CD4-positive, alpha-beta T cell treated with Interleukin-17A for 1 hour (primary cell): ENCODE measurements around the gene APOB.

Experiments
- DNase-seq: peaks from one replicate; pipeline ENCODE4 v3.0.0-alpha.2; 2020

Gene APOB

DNA sequence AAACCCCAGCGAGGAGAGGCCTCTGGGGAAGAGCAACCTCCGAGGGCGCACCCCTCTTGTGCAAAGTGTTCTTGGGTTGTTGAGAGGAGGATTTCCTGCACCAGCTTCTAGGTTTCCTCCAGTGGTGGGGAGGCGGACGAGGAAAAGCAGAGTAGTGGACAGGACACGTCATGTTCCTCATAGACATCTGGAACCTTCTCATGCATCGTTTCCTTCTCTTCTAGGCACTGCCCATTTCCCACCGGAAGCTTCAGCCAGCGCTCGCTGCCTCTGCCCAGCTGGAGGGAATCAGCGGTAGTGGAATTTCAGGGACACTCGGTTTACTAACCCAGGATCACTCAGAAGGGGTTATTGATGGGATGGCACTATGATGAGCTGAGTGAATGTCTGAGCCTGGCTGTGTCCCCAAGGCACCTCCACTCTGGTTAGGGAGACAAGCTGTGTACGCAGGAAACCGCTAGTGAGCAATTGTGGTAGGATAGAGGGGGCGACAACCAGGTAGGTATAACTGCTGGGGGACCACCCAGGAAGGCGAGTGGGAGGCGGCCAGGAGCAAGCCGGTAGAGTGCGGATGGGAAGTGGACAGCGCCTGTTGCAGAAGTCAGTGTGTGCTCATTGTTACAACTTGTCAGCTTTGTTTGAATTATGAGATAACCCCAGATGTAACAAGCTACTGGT is 960 bp upstream of the APOB start:
- no peak for DNase-seq

DNA sequence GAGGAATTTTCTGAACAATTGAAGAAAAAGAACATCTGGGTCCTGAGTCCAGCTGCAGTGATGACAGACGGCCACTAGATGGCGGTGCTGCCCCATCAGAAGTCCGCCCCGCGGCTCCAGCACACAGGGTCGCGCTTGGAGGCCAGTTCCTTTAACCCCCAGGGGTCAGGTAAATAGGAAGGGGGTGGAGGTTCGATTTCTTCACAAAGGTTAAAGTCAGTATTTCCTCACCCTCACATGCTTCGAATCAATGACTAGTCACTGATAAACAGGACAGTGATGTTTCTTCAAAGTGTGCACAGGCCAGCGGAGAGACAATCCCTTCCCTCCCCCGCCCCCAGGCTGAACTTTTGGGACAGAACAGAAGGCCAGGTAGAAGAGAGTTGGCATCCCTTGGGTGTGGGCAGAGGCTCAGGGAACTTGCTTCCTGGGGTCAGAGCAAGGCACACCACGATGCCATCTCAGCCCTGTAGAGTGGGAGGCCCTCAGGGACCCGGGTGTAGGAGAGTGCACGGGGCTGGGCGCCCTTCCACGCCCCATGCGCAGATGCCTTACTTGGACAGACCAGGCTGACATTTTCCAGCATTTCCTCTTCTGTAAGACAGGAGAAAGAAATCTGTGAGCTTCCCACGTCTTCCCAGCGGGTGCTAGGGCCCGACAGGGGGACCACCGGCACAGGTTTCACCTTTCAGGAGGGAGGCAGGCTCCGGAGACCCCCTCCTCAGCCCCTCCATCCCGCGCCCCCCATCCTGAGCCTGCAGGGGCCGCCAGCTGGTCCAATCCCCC is 722 bp downstream of the APOB start:
- DNase-seq: peak; percentile 45

- no peak for DNase-seq
Observed at GRCh38 chr2:21042708-21042957, 1.2 kb downstream of the APOB start.

DNA sequence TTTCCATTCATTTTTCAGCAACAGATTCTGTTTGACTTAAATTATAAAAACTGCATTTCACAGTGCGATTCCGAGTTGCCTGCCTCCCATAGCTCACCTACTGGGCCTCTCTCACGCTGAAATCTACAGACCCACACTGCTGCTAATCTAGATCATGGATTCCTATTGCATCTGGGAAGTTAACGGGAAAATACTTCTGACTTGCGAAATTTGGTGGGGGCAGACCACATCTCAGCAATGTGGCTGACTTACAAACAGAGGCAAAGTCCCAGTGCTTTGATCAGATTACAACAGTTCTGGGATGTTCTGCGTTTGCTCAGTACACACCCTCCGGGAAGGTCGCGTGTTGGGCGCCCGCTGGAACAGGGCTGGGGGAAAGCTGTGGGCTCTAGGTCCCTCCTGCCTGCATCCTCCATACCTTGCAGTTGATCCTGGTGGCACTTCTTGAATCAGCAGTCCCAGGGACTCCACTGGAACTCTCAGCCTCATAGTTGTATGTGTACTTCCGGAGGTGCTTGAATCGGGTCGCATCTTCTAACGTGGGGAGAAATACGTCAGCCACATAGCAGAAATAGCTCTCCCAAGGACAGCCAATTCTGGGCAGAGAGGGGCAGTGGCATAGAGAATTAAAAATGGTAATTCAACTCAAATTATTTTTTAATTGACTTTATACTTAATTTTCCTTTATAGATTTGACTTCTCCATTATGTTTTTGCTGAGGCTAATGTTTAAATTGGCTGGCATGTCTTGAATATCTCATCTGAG is 1.7 kb downstream of the APOB start:
- no peak for DNase-seq

DNA sequence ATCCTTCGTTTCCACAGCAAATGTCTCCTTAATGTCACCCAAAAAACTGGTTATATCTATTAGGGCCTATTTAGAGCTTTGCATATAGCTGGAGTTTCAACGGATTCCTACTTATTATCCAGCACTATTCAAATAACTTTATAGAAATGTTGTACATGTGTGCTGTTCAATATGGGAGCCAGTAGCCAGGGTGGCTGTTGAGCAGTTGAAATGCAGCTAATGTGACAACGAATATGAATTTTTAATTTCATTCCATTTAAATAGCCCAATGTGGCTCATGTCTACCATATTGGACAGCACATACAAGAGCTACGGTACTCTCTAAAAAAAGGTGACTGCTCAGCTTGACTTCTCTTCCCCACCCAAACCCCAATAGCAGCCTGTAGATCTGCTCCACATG is 2.4 kb downstream of the APOB start:
- DNase-seq: no peak

- DNase-seq: no peak
Observed at GRCh38 chr2:21040468-21041377, 3.1 kb downstream of the APOB start.

DNA sequence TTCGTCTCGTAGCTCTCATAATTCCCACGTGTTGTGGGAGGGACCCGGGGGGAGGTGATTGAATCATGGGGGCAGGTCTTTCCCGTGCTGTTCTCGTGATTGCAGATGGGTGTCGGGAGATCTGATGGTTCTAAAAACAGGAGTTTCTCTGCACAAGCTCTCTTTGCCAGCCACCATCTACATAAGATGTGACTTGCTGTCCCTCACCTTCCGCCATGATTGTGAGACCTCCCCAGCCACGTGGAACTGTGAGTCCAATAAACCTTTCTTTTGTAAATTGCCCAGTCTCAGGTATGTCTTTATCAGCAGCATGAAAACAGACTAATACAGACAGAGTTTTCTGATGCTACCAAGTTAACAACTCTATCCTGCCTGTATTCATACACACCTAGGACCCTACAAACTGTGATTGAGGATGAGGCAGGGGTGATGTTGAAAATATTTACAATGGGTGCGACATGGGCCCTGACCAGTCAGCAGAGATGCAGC is 3.9 kb downstream of the APOB start:
- DNase-seq: no peak

DNA sequence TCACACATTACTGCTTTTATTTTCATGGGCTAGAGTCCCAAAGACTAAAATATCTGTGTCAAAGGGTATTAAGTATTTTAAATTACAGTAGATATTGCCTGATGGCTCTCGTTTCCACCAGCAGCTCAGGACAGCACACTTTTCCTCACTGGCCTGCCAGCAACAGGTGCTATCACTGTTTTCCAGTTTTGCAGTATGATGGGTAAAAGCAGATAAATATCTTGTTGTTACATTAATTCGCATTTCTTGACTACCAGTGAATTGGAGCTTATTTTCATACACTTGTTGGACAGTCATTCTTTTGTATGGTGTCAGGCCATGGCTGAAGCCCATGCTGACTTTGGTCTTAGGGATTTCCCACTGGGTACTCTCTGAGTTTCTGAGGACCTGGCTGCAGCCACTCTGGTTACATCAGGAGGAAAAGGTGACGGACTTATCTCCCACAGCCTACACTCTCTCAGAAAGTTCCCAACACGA is 4.8 kb downstream of the APOB start:
- DNase-seq: no peak

- DNase-seq: no peak
Observed at GRCh38 chr2:21038403-21039073, 5.3 kb downstream of the APOB start.

- DNase-seq: no peak
Observed at GRCh38 chr2:21037671-21038108, 6.2 kb downstream of the APOB start.

DNA sequence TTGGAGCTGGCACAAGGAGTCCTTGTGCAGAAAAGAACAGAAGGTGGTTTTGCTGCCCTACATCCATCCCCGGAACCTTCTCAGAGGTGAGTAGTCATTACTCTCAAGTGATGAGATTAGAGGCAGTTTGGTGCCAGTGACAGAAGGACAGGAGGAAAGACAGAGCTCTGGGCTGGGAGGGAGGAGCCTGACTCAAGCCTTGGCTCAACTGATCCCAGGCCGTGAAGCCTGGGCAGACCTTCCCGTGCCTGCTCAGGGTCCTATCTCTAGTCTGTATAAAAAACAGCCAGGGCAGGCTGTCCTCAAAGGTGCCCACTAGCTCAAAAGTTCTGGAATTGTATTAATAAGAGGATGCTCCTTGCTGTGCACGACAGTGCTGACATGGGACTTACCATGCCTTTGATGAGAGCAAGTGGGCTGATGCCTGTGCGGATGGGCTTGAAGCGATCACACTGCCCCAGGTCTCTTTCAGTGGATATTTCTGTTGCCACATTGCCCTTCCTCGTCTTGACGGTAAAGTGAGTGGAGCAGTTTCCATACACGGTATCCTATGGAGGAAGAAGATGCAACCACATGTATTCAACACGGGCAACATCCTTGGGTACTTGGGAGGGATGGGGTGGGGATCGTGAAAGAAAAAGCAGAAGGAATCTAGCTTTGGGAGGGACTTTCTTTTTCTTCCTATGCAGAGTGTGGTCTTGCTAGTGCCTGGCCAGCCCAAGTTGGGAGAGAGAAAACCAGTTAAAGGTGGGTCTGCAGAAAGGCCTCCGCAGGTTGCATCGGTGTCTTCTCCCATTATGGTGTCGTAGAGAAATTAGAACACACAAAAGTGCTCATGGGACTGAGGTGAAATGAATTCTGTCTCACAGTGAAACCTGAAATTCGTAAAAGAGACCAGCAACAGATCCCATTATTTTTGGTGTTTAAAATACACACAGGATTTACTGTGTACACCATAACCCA is 6.9 kb downstream of the APOB start:
- no peak for DNase-seq

GRCh38 chr2:21035974-21036707 is 7.7 kb downstream of the APOB start:
- DNase-seq: no peak

DNA sequence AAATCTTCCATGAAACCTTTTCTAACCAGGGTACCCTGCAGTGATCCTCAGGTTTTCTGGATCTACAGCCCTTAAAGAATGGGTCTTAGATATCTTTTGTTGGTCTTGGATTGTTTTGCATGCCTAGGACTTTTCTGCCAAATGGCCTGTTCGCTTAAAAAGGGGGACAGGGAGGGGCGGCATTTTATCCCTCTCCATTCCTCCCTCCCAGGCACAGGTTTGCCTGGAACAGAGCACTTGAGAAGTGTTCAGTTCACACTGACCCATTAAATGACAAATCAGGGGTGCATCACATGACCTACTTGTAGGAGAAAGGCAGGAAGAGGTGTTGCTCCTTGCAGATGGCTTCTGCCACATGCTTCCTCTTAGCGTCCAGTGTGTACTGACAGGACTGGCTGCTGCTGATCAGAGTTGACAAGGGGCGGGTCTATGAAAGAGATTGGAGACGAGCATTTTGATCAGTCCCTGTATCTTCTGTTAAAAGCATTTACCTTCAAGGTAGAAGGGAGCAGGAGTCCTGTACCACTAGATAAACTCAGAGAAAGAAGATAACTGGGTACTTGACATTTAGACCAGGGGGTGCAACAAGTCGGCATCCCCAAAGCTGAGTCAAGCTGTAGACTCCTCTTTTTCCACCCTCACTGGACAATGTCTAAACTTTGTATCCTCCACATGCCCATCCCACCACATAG is 8.4 kb downstream of the APOB start:
- no peak for DNase-seq

- no peak for DNase-seq
Observed at GRCh38 chr2:21034972-21035279, 8.9 kb downstream of the APOB start.

GRCh38 chr2:21034156-21034971 is 9.5 kb downstream of the APOB start:
- DNase-seq: no peak

GRCh38 chr2:21033237-21034155 is 10.4 kb downstream of the APOB start:
- DNase-seq: no peak
